Measurements from ENCODE around the gene HOXA3. TPM values are rescaled to one million over a fixed set of nuclear protein-coding genes. Genes with fewer than 3 reads are reported as not detected.

Gene HOXA3
- total RNA-seq, 1 donor from 2014 or later, result not detected

- CTCF ChIA-PET, result interaction anchor here (4.5 kb wide), 1 partner anchor 293 kb away, joined by 32 read pairs; no protein-coding TSS in a partner anchor
Observed at GRCh38 chr7:27148031-27148755, 4.2 kb downstream of the HOXA3 start.

DNA sequence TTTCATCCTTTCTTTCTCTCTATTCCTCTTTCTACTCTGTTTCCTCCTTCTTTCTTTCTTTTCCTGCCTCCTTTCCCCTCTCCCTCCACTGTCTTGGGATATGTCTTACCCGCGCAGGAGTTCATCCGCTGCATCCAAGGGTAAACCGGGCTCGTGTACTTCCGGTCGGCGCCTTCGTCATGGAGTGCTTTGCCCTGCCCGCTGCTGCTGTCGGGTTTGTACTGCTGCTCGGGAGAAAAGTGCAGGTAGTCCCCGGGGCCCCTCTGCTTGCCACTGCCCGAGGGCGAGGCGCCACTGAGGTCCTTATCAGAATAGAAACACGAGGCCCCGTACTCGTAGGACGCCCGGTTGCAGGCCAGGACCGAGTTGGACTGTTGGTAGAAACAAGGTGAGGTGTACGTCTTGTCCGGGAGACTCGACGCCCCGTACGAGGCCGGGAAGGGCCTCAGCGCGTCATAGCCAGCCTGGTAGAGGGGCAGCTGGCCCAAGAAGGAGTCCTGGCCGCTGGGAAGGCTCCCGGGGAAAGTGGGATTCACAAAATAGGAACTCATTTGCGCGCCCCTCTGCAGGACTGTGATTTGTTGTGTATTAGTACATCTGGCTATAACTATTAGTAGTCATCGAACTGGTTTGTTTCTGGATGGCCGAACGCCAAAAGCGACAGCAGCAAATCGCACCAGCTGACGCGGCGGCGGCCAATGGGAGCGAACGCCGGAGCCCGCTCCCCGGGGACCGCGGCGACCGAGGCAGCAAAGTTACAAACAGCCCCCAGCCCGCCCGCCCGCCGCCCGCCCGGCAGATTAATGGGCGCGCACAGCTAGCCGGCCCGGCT lies 5.0 kb downstream of the HOXA3 start, which contains the start of gene HOXA6:
HOXA6 (minus strand) TSS at position 576 of the 832 bp plus-strand sequence; CDS start at position 551, 25 bp downstream.
- Mint-ChIP-seq H3K4me3 (peak within 1 kb of the TSS; percentile 68), H3K9me3 (no peaks in the 10 kb centered on the region), H3K4me1 (peaks cover 37% of the 10 kb centered on the region), H3K36me3 (ENCODE audit: low read depth) (no peaks in the 10 kb centered on the region), H3K27me3 (peaks cover 59% of the 10 kb centered on the region), H3K27ac (no peak within 1 kb of the TSS)
- intact Hi-C loops (cut with micrococcal nuclease), result no loop called here
- DNase-seq (no peak), ATAC-seq (ENCODE audit: low read depth) (no peak)
- CTCF ChIA-PET, result interaction anchor here (4.5 kb wide), 1 partner anchor 292 kb away, joined by 32 read pairs; no protein-coding TSS in a partner anchor
- POLR2A ChIA-PET, result no interaction called here
- no peak for TF ChIP-seq CTCF (IDR thresholded peaks at IDR 0.05)

More at GRCh38 chr7:27148031-27148755, 4.2 kb downstream of the HOXA3 start:
- Mint-ChIP-seq H3K9me3 (no peaks in the 10 kb centered on the region), H3K4me1 (peaks cover 35% of the 10 kb centered on the region), H3K27ac (no peak overlapping the region), H3K27me3 (peaks cover 59% of the 10 kb centered on the region), H3K36me3 (ENCODE audit: low read depth) (no peaks in the 10 kb centered on the region), H3K4me3 (peak overlapping the region; percentile 68)
- TF ChIP-seq CTCF (IDR thresholded peaks at IDR 0.05), result no peak
- POLR2A ChIA-PET, result no interaction called here
- intact Hi-C loops (cut with micrococcal nuclease), result no loop called here
- no peak for DNase-seq
- no peak for ATAC-seq (ENCODE audit: low read depth)

DNA sequence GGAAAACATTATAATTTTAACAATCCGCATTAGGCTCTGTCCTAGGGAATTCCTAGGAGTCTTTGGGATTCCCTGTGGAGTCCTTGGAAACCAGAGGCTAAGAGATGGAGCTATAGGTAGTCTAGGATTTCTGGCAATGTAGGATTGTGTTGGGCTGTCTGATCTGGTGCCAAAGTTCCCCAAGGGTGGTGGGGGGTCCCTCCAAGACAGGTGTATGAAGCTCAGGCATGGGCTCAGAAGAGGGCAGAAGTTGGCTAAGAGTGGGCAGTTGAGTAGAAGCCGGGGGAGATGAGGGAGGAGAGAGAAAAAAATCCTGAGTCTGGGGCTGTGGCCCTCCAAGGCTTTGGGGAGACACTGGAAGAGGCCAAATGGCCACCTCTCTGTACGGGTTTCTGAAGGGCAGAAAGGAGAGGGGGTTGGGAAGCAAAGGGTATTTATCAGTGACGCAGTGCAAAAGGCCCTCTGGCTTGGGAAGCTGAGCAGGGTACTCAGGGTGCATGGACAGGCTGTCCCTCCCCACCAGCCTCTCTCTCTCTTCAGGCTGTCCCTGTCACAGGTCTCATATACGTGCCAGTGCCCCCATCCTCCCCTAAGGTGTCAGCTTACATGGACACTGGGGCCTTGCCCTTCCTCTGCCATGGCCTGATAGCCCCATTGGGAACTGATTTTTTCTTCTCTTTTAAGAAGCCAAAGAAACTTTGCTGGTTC lies 5.7 kb downstream of the HOXA3 start:
- ATAC-seq (ENCODE audit: low read depth), result no peak
- Mint-ChIP-seq H3K27ac (no peak overlapping the region), H3K4me1 (peaks cover 32% of the 10 kb centered on the region), H3K27me3 (peaks cover 57% of the 10 kb centered on the region), H3K9me3 (no peaks in the 10 kb centered on the region), H3K4me3 (peak overlapping the region; percentile 52), H3K36me3 (ENCODE audit: low read depth) (no peaks in the 10 kb centered on the region)
- intact Hi-C loops (cut with micrococcal nuclease), result no loop called here
- ChIA-PET POLR2A (no interaction called here), CTCF (no interaction called here)
- no peak for DNase-seq
- TF ChIP-seq CTCF (IDR thresholded peaks at IDR 0.05), result no peak

DNA sequence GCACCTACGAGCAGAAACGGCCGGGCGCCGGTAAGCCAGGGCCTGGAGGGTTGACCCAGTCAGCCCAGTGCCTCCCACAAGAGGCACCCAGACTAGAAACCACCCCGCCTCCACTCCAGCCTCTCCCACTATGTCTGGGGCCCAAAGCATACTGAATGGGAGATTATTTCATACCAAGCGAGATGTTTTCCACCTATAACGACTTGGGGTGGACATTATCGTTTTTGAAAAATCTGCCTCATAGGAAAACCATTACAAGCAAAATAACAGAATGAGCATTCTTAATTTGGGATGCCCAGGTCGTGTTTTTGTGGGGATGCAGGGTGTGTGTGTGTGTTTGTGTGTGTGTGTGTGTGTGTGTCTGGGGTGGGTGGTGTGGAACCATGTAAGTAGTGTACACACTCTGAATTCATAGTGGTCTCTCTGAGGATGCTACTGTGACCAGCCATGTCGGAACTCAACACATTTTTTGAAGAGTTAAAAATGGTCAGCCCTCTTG lies 6.4 kb downstream of the HOXA3 start:
- no peak overlapping the region for H3K27ac Mint-ChIP-seq
- no peak for TF ChIP-seq CTCF (IDR thresholded peaks at IDR 0.05)
- CTCF ChIA-PET, result no interaction called here
- DNase-seq (no peak), ATAC-seq (ENCODE audit: low read depth) (no peak)
- POLR2A ChIA-PET, result no interaction called here
- peaks cover 50% of the 10 kb centered on the region for H3K27me3 Mint-ChIP-seq
- no peaks in the 10 kb centered on the region for H3K36me3 Mint-ChIP-seq (ENCODE audit: low read depth)
- H3K4me3 Mint-ChIP-seq, result no peak overlapping the region
- intact Hi-C loops (cut with micrococcal nuclease), result no loop called here
- H3K9me3 Mint-ChIP-seq, result no peaks in the 10 kb centered on the region
- H3K4me1 Mint-ChIP-seq, result peaks cover 25% of the 10 kb centered on the region
